HG03097 (cell line): Measurements from ENCODE around the gene TESPA1.
"Not testable (repeated sequence)": the region's sequence is repeated elsewhere in the genome, so short reads cannot be mapped to it uniquely, and the experiment has no call there.

Source experiments
- ATAC-seq: cut with Tn5 transposase; IDR thresholded peaks from one replicate; pipeline ENCODE4 v1.9.1; 2021; ENCODE audit not compliant: unreplicated experiment, low FRiP score

Gene TESPA1

DNA sequence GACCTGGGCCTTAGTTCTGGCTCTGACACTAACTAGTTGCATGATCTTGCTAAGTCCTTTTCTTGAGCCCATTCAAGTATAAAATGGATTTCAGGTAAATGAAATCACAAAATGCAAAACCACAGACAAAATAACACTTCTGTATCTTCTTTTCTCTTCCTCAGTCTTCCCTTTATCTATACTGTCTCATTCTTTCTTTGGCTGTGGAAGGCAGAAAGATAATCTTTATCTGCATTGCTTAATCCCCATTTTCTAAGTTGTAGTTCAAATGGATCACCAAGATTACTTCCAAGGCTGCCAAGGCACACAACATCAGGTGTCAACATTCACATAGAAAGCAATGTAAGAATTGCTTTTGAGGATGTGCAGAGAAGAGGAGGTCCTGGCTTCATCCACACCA lies 30.3 kb downstream of the TESPA1 start:
- ATAC-seq: no peak

DNA sequence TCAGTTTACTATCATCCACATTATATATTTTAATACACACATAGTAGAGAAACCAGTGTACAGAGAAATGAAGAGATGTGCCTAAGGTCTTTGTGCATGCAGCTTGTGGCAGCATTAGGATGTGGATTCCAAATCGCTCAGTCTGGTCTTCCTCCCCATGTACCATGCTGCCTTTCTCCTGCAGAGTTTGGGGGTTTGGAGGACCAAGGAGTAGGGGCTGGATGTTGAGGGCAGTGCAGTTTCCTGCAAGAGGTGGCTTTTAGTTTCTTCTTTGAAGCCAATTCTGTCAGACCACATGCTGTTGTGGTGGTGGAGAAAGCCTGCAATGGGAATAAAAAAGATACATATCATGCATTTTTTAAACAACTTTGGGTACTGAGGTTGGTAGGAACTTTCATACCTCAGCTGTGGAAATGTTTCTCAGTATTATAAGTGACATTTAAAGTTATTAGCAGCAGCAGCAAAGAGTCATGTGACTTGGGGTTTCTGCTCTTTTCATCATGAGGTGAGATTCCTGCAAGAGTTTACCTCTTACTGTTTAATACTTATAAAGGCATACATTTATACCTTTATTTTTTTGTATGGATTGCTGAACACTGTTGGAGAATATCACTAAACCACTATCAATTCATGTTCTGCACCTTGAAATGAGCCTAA lies 34.4 kb downstream of the TESPA1 start:
- ATAC-seq: no peak

DNA sequence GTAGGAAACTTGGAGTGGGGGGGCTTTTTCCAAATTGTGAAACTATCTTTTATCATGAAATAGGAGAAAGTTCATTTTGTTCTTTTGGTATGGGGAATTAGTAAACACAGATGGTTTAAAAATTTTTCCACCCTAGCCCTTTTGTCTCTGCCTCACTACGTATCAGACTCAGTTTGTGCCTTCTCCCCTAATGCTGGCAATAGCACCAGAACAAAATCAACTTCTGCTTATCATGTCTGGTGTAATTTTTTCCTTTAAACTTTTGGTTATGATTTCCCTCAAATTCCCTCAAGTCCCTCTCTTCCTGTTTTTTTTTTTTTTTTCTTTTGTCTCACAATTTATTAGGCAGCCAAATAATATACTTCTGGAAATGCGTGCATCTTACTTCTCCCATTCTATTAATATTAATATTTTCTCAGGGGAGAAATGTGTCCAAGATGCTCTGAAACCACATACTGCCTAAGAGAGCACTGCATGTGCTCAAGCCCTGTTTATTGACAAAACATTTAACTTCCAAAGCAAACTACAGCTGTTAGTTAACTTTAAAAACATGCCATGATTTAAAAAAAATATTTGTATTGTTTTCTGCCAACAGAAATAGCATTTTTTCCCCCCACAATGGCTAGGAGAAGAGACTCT lies 35.4 kb downstream of the TESPA1 start:
- ATAC-seq: no peak

DNA sequence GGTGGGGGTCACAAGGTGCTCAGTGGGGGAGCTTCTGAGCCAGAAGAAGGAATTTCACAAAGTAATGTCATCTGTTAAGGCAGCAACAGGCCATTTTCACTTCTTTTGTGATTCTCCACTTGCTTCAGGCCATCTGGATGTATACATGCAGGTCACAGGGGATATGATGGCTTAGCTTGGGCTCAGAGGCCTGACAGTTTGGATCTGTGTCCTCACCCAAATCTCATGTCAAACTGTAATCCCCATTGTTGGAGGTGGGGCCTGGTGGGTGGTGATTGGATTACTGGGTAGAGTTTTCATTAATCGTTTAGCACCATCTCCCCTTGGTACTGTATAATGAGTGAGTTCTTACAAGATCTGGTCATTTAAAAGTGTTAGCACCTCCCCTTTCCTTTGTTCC lies 36.4 kb downstream of the TESPA1 start:
- ATAC-seq: no peak

DNA sequence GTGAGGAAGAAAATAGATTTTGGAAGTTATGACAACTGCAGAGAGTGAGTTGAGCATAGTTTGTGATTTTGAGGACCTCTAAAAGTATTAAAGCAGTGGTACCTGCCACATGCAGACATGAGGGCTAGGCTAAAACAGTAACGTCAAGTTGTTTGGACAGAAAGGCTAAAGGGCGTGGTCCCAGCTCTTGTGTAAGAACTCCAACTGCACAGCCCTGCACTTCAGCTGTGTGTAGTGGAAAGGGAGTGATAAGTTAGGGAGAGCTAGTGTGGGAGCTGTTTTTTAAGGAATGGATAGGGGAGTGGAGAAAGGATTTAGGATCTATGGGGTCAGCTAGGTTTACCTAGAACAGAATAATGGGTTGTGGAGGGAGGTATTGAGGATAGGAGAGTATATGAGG lies 39.5 kb downstream of the TESPA1 start:
- no peak for ATAC-seq

DNA sequence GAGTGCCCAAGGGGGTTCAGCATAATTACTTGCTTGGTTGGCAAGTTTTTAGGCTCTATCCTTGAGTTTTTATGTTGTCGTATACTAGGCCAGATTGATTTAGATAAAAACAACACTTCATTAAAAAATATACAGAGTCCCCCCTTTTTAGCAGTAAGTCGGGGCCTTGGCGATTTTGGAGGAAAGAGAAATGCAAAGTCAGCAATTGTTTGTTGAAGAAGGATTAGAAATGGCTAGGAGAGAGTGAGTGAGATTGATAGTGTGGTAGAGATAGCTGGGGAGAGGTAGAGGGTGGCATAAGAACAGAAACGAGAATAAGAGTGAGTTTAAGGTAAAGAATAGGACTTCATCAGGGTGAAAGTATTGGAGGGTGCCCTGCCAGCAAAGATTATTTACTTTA lies 41.3 kb downstream of the TESPA1 start:
- ATAC-seq: not testable (repeated sequence)

DNA sequence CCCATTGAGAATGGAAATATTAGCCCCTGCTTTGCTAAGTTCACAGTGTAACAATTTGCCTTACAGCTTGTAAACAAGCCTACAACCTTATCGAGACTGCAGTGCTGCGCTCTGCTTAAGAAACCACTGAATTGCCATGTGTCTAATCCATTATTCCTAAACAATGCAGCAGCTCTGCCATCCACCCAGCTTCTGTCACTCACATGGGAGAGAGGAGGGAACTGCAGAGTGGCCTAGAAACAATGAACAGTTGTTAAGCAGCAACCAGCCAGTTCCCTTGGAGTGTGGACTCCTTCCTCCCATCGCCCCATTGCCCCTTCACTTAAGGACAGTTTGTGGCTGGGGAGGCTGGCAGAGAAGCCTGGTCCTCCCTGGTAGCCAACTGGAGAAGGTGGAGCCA lies 42.9 kb downstream of the TESPA1 start:
- no peak for ATAC-seq

DNA sequence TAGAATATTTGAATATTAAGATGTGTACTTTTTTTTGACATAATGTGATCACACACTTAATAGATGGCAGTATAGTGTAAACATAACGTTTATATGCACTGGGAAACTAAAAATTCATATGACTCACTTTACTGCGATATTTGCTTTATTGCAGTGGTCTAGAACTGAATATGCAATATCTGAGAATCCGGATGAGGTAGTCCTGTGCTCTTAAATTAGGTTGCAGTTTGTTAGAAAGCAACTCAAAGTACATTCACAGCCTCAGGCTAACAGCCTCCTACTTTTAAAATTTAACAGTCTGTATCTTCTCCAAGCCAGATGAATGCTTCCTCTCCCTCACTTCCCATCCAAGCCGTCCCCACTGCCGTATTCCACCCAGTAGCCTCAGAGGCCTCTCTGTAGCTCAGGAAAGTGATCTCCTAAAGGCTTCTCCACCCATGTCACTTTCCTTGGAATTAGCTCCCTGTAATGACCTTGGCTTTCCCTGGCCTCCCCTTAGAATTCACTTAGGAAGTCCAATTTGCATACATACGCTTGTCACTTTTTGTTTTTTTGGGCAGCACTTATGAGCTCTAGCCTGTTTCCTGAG lies 43.7 kb downstream of the TESPA1 start:
- ATAC-seq: no peak

DNA sequence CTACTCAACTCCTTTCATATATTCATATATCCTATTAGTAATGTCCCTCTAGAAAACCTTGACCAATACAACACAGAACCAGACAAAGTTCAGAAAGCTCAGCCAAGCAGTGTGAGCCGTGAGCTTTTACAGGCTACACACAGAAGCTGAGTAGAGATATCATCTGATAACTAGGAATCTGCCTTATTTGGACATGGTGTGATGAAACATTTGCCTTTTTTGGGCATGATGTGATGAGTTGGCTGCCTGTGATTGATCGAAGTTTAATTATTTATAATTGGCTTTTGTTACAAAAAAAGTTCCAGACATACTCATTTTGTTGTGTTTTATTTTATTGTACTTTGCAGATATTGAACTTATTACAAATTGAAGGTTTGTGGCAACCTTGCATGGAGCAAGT lies 46.6 kb downstream of the TESPA1 start:
- no peak for ATAC-seq

DNA sequence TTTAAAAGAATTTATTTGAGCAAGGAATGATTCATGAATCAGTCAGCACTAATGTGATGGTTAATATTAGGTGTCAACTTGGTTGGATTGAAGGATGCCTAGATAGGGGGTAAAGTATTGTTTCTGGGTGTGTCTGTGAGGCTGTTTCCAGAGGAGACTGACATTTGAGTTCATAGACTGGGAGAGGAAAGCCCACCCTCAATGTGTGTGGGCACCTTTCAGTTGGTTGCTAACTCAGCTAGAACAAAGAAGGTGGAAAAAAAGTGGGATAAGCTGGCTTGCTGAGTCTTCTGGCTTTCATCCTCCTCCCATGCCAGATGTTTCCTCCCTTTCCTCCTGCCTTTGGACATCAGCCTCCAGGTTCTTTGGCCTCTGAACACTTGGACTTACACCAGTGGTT lies 47.2 kb downstream of the TESPA1 start:
- no peak for ATAC-seq

DNA sequence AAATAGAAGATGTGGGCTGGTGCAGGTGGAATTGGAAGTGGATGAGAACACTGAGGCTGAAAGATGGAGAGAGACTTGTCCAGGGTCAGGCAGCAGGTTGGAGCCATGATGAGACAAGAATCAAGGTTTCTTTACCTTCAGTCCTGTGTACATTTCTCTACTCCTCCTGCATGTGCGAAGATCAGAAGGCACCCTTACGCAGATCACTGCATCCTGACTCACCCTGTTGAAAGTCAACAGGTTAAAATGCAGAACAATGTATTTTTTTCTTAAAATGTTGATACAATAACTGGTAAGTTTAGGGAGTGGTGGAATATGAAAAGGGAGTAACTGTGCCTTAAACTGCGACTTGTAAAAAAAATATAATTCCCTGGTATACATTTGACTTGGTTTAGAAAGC lies 47.8 kb downstream of the TESPA1 start:
- no peak for ATAC-seq

DNA sequence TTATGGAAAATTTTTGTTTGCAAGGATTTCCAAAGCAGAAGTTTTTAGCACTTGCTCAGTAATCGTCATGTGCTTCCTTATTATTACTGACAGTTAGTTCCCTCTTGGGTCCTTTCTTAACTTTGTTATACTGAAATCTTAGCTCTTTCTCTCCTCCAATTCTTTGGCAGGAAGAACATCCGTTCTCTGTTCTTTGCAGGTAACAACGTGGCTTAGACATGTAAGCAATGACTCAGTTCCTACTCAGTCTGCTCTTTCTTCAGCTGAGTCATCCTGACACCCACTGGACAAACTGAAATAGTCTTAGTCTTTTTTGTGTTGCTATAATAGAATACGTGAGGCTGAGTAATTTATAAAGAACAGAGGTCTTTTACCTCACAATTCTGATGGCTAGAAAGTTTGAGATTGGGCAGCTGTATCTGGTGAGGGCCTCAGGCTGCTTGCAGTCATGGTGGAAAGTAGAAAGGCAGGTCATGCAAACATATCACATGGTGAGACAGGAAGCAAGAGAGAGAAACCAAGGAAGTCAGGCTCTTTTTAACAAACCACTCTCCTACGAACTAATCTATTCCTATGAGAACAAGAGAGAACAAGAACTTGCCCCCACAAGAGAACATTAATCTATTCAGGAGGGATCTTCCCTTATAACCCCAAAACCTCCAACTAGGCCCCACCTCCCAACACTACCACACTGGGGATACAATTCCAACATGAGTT lies 49.2 kb downstream of the TESPA1 start:
- ATAC-seq: peak; percentile 85

DNA sequence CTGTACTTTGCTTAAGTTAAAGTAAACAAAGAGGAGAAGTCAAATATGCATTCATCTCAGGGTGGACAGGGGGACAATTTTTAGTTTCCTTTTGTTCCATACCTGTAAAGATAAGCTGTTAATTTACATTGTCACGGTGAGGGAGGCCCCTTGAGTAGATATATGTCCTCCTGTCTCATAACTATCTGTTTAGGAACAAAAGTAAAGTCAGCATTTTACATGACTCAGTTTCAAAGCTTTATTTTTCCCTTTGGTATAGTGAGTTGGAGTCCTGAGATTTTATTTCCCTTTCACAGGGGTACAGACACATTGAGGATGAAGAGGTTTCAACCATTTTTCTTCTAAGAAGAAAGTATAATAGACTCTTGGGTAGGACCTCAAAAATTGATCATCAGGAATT lies 50.1 kb downstream of the TESPA1 start:
- ATAC-seq: no peak

DNA sequence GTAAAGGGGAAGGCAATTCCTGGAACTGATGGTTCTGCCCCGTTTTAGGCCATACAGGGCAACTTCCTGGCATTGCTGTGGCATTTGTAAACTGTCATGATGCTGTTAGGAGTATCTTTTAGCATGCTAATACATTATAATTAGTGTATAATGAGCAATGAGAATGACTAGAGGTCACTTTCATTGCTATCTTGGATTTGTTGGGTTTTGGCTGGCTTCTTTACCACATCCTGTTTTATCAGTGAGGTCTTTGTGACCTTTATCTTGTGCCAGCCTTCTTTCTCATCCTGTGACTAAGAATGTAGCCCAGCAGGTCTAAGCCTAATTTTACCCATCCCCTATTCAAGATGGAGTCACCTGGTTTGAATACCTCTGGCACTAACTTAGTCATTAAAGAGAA lies 51.2 kb downstream of the TESPA1 start:
- no peak for ATAC-seq

DNA sequence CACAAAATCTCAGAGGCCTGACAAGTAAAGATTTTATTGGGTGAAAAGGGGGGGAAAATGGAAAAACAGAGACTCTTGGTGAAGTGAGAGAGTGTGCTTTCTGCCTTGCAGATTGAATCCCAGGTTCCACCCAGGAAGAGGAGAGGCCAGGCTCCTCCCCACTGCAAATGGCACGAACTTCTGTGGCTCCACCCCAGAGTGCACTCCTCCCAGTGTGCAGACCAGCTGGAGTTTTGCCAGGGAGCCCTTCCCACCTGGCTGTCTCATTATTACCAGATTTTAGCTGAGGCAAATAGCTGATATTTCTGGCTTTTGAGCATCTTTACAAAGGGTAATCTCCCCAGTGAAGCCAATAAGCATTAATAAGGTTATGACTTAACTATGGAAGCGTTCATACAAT lies 51.9 kb downstream of the TESPA1 start:
- ATAC-seq: no peak

DNA sequence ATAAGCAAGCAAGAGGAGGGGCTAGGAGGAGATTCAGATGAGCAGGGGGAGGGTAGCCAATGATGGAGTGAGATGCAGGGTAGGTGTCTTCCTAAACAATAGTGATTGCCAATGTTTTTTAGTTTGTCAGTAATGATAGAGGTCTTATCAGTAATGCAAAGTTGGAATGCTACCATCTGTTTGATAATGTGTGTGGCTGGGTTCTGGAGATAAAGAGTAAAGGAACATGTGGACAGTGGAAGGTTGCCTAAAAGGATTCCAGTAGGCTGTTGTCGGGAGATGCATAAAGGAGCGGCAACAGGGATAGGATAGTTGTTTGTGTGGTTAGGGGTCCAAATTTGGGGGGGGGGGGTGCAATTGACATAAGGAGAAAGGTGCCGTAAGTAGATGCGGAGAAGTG lies 52.5 kb downstream of the TESPA1 start:
- no peak for ATAC-seq

DNA sequence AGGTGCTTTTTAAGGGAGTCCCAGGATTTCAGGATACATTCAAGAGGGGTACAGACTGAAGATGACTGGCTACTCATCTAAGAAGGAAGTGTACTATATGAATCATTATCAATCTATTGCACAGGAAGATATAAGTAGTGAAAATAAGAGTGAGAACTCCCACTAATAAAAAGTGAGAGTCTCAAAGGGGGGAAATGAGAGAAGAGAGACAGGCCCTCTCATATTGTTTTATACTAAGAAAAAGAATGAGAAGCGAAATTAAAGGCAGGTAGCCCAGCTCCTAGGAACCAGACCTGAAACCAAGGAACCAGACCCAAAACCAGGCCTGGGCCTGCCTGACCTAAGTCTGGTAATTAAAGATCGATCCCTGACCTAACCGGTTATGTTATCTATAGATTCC lies 54.6 kb downstream of the TESPA1 start:
- no peak for ATAC-seq

DNA sequence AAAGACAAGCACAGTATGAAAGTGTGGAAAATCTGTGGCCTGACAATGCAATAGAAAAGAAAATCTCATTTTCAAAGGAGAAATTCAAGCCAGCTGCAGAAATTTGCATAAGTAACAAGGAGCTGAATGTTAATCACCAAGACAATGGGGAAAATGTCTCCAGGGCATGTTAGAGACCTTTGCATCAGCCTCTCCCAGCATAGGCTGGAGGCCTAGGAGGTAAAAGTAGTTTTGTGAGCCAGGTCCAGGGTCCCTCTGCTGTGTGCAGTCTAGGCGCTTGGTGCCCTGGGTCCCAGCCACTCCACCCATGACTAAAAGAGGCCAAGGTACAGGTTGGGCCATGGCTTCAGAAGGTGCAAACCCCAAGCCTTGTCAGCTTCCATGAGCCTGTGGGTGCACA lies 58.3 kb downstream of the TESPA1 start:
- ATAC-seq: no peak

DNA sequence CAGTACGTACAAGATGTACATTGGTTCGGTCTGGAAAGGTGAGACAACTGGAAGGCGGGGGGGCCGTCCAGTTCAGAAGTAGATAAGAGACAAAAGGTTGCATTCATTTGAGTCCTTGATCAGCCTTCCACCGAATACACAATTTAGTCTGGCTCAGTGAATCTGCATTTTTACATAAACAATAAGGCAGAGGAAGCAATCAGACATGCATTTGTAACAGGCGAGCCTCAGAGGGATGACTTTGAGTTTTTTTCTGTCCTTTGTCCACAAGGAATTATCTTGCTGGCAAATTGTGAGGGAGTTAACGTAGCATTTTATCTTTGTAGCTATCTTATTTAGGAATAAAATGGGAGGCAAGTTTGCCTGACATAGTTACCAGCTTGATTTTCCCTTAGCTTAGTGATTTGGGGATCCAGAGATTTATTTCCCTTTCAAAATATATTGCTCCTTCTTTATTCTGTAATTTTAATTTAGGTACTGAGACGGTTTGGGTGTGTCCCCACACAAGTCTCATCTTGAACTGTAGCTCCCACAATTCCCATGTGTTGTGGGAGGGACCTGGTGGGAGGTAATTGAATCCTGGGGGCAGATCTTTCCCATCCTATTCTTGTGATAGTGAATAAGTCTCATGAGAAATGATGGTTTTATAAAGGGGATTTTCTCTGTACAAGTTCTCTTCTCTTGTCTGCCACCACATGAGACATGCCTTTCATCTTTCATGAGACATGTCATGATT lies 59.4 kb downstream of the TESPA1 start:
- ATAC-seq: no peak

DNA sequence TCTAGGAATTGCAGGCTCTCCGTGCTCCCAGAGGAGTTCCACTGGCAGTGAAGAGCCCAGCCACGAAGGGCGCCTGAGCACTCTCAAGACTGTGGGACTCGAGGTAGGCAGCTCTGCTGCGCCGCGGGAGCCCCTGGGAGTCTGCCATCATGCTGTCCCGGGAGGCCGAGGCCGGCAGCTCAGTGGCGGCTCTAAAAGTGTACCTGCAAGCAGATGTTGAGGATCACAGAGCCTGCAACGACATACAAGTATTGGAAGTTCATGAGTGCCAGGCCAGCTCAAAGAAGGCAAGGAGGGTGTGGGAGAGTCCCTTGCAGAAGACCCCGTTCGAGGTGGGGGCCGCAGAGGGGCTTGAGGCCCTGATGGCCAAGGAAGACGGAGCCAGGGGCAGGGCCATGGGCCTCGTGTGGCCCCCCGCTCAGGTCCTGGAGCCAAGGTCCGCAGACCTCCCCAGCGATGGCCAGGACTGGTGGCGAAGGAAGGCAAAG lies 67.5 kb downstream of the TESPA1 start:
- no peak for ATAC-seq
